ENCODE data around the gene TMEM37. TPM values are rescaled to one million over a fixed set of nuclear protein-coding genes. Genes with fewer than 3 reads are reported as not detected.

Gene TMEM37
- total RNA-seq, 1 experiment from 2014 or later = not detected

DNA sequence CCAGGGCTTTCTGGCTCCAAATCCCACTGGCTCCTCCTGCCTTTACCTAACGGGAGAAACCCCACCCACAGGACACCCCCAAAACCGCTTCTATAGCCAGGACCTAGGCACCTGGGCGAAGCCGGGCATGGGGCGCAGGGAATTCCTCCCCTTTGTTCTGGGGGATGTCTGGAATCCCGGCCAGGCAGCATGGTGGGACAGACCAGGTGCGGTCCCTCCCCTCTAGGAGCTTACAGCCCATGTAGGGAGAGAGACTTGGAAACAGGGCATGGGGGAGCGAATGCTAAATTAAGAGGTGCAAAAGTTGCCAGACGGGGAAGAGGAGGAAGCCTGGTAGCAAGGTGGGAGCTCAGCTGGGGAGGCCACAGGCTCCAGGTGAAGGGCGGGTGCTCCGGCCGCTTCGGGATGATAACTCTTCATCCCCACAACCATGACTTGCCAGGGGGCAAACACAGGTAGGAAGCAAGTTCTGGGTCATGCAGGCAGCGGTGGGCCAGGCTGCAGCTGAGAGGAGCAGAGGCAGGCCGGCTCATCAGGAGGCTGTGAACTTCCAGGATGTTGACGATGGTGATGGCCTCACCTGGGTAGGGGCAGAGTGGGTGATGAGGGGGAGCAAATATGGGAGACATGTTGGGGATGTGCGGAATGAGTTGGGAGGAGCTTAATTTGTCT is 1.3 kb downstream of the TMEM37 start:
- no peak overlapping the region for H3K4me3 ChIP-seq
- DNase-seq (ENCODE audit: low read depth in 1 of 2, low spot score in 2 of 2) = no peak

DNA sequence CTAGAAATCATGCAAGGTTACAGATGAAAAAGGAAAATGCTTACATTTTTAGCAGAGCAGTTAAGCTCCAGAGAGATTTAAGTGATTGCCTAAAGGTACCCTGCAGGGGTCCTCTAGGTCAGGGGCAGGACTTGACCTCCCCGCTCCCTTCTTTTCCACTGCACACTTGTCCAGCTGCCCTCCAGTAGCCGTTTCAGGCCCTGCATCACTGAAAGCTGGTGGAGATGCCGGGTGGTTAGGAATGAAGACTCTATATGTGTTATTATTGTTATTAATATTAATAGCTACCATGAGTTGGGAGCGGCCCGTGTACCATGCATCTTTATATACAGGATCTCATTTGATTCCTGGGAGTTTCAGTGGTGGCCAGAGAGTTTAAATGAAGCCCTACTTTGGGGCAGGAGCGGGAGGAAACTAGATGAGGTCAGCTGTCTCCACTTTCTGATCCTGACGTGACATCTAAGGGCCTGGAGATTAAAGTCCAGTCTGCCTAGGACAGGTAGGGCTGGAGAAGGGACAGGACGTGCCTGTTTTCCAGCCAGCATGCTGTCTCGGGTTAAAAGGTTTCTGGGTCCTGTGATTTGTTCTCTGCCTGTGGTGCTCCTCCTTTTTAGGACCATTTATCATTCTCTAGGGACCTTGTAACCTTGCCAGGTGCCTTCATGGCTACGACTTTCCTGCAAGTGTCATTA is 2.1 kb downstream of the TMEM37 start:
- H3K36me3 ChIP-seq = no peaks in the 10 kb centered on the region
- peaks cover 14% of the 10 kb centered on the region for H3K4me1 ChIP-seq (replicated peaks)
- DNase-seq (ENCODE audit: low read depth in 1 of 2, low spot score in 2 of 2) = no peak
- H3K9me3 ChIP-seq (replicated peaks) = 0 out of 2 replicates have a peak, but pooled peaks cover 4% of the 10 kb centered on the region
- H3K27ac ChIP-seq = no peak overlapping the region
- peaks cover 4% of the 10 kb centered on the region; the same call in 1 of the 2 replicates for H3K27me3 ChIP-seq (replicated peaks)
- H3K4me3 ChIP-seq = no peak overlapping the region

More for the DNA sequence above, 1.3 kb downstream of the TMEM37 start:
- no peaks in the 10 kb centered on the region for H3K36me3 ChIP-seq
- H3K9me3 ChIP-seq (replicated peaks) = 0 out of 2 replicates have a peak, but pooled peaks cover 4% of the 10 kb centered on the region
- H3K27ac ChIP-seq = no peak overlapping the region
- H3K27me3 ChIP-seq (replicated peaks) = peaks cover 4% of the 10 kb centered on the region; the same call in 1 of the 2 replicates
- H3K4me1 ChIP-seq (replicated peaks) = peaks cover 14% of the 10 kb centered on the region

DNA sequence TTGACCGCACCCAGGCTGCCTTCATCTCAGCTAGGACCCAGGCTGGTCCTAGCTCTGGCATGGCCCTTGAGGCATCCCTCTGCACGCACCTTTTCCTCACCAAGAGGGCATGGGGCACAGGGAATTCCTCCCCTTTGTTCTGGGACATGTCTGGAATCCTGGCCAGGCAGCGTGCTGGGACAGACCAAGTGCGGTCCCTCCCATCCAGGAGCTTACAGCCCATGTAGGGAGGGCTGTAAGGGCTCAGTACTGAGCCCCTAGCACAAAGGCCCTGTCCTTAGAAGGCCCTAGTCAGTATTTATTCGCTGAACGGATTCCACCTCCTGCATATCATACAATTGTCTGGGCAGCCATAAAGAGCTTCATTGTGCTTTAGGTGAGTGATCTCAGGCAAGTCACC is 3.0 kb downstream of the TMEM37 start:
- Histone ChIP-seq H3K4me3 (no peak overlapping the region), H3K9me3 (replicated peaks) (0 out of 2 replicates have a peak, but pooled peaks cover 4% of the 10 kb centered on the region), H3K27me3 (replicated peaks) (peaks cover 4% of the 10 kb centered on the region; the same call in 1 of the 2 replicates), H3K4me1 (replicated peaks) (peaks cover 14% of the 10 kb centered on the region), H3K36me3 (no peaks in the 10 kb centered on the region), H3K27ac (no peak overlapping the region)
- no peak for DNase-seq (ENCODE audit: low read depth in 1 of 2, low spot score in 2 of 2)

DNA sequence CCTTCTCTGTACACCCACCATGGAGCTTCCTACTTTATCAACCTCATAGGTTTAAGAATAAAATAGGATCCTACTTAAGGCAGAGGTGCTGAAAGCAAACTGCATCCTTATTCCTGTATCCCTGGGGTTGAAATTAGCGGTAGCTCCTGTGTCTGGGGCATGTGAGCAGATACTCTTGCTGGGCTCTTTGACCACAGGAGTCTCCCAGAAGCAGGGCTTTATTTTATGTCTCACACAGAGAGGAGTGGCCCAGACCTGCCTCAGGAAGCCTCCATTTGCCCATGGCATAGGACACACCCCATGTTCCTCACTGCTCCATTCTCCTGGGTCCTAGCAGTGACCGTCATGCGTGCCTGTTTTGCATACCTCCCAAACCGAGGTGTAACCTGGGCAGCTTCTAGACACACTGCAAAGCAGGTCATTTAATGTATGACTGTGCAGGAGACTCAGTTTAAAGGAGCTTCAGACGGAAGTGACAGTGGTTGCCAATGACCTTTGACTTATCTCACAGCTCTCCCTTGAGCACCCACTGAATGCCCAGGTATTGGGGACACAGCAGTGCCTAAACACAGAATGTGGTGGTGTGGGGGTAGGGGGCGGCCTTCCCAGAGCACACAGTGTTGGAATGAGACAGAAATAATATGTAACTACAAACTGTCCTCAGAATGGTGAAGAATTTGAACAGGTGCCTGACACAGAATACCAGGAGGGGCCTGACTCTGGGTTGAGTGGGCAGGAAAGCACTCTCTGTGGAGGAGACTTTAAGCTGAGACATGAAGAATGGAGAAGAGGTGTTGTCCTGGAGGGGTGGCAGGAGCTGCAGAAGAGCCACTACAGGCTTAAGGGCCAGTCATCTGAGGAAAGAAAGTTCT is 3.7 kb downstream of the TMEM37 start:
- DNase-seq (ENCODE audit: low read depth in 1 of 2, low spot score in 2 of 2) = no peak
- Histone ChIP-seq H3K9me3 (replicated peaks) (0 out of 2 replicates have a peak, but pooled peaks cover 4% of the 10 kb centered on the region), H3K36me3 (no peaks in the 10 kb centered on the region), H3K4me3 (no peak overlapping the region), H3K4me1 (replicated peaks) (peaks cover 14% of the 10 kb centered on the region), H3K27ac (no peak overlapping the region), H3K27me3 (replicated peaks) (peaks cover 4% of the 10 kb centered on the region; the same call in 1 of the 2 replicates)

DNA sequence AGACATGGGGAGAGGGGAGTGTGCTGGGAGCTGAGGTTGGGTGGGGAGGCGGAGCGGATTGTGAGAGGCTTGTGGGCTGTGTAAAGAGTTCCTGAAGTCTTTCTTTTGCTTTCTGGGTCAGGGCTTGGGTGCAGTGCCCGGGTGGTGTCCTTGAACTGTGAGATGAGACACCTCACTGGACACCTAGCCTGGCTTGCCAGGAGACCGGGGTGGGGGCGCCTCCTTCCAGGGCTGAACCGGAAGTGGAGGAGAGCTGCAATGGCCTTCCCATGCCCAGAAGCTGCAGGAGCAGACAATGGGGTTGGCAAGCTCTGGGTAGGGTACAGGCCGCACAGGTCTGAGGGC is 4.3 kb downstream of the TMEM37 start:
- DNase-seq (ENCODE audit: low read depth in 1 of 2, low spot score in 2 of 2) = no peak
- H3K4me1 ChIP-seq (replicated peaks) = peaks cover 14% of the 10 kb centered on the region
- no peaks in the 10 kb centered on the region for H3K36me3 ChIP-seq
- no peak overlapping the region for H3K4me3 ChIP-seq
- no peak overlapping the region for H3K27ac ChIP-seq
- H3K27me3 ChIP-seq (replicated peaks) = peaks cover 4% of the 10 kb centered on the region; the same call in 1 of the 2 replicates
- 0 out of 2 replicates have a peak, but pooled peaks cover 4% of the 10 kb centered on the region for H3K9me3 ChIP-seq (replicated peaks)

DNA sequence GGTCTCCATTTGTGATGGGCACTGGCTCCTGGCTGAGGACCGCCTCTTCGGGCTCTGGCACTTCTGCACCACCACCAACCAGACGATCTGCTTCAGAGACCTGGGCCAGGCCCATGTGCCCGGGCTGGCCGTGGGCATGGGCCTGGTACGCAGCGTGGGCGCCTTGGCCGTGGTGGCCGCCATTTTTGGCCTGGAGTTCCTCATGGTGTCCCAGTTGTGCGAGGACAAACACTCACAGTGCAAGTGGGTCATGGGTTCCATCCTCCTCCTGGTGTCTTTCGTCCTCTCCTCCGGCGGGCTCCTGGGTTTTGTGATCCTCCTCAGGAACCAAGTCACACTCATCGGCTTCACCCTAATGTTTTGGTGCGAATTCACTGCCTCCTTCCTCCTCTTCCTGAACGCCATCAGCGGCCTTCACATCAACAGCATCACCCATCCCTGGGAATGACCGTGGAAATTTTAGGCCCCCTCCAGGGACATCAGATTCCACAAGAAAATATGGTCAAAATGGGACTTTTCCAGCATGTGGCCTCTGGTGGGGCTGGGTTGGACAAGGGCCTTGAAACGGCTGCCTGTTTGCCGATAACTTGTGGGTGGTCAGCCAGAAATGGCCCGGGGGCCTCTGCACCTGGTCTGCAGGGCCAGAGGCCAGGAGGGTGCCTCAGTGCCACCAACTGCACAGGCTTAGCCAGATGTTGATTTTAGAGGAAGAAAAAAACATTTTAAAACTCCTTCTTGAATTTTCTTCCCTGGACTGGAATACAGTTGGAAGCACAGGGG is 5.5 kb downstream of the TMEM37 start:
- no peak overlapping the region for H3K27ac ChIP-seq
- H3K4me3 ChIP-seq = no peak overlapping the region
- H3K27me3 ChIP-seq (replicated peaks) = no peaks in the 10 kb centered on the region; the same call in 1 of the 2 replicates
- peaks cover 5% of the 10 kb centered on the region for H3K4me1 ChIP-seq (replicated peaks)
- no peaks in the 10 kb centered on the region for H3K9me3 ChIP-seq (replicated peaks)
- H3K36me3 ChIP-seq = no peaks in the 10 kb centered on the region
- DNase-seq (ENCODE audit: low read depth in 1 of 2, low spot score in 2 of 2) = no peak

DNA sequence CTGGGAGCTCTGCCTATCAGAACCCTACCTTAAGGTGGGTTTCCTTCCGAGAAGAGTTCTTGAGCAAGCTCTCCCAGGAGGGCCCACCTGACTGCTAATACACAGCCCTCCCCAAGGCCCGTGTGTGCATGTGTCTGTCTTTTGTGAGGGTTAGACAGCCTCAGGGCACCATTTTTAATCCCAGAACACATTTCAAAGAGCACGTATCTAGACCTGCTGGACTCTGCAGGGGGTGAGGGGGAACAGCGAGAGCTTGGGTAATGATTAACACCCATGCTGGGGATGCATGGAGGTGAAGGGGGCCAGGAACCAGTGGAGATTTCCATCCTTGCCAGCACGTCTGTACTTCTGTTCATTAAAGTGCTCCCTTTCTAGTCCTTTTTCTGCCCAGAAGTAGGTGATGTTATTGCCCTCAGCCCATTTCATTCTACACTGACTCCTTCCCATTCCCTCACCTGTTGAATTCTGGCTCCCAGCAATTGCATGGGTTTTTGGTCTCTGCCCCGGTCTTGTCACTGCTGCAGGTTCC is 6.5 kb downstream of the TMEM37 start:
- H3K27me3 ChIP-seq (replicated peaks) = no peaks in the 10 kb centered on the region; the same call in 1 of the 2 replicates
- no peaks in the 10 kb centered on the region for H3K4me1 ChIP-seq (replicated peaks)
- H3K4me3 ChIP-seq = no peak overlapping the region
- no peak for DNase-seq (ENCODE audit: low read depth in 1 of 2, low spot score in 2 of 2)
- H3K36me3 ChIP-seq = no peaks in the 10 kb centered on the region
- H3K27ac ChIP-seq = no peak overlapping the region
- no peaks in the 10 kb centered on the region for H3K9me3 ChIP-seq (replicated peaks)

DNA sequence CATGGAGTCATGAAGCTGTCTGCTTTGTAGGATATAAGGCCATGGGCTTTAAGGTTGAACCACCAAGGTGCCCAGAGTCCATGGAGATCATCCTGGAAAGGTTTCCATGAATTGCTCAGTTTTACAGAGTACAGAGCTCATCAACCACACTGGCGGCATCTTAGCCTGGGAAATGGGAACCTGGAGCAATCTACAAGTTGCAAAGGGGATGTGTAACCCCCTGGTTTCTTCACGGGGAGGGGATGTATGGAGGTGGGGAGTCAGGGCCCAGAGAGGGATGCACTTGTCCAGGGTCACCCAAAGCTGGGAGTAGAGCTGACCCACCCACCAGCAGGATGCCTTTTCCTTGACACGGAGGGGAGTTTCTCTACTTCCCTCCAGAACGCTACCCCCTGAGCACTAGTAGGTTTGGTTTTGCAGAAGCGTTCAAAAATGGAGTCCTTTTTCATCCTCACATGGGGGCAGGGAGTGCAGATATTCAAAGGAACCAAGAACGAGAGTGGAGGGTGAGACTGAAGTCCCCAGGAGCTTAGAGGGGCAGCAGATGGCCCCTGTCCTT is 7.2 kb downstream of the TMEM37 start:
- H3K27me3 ChIP-seq (replicated peaks) = no peaks in the 10 kb centered on the region
- H3K27ac ChIP-seq = no peak overlapping the region
- no peaks in the 10 kb centered on the region for H3K9me3 ChIP-seq (replicated peaks)
- H3K36me3 ChIP-seq = no peaks in the 10 kb centered on the region
- H3K4me3 ChIP-seq = no peak overlapping the region
- H3K4me1 ChIP-seq (replicated peaks) = no peaks in the 10 kb centered on the region
- DNase-seq (ENCODE audit: low read depth in 1 of 2, low spot score in 2 of 2) = no peak

DNA sequence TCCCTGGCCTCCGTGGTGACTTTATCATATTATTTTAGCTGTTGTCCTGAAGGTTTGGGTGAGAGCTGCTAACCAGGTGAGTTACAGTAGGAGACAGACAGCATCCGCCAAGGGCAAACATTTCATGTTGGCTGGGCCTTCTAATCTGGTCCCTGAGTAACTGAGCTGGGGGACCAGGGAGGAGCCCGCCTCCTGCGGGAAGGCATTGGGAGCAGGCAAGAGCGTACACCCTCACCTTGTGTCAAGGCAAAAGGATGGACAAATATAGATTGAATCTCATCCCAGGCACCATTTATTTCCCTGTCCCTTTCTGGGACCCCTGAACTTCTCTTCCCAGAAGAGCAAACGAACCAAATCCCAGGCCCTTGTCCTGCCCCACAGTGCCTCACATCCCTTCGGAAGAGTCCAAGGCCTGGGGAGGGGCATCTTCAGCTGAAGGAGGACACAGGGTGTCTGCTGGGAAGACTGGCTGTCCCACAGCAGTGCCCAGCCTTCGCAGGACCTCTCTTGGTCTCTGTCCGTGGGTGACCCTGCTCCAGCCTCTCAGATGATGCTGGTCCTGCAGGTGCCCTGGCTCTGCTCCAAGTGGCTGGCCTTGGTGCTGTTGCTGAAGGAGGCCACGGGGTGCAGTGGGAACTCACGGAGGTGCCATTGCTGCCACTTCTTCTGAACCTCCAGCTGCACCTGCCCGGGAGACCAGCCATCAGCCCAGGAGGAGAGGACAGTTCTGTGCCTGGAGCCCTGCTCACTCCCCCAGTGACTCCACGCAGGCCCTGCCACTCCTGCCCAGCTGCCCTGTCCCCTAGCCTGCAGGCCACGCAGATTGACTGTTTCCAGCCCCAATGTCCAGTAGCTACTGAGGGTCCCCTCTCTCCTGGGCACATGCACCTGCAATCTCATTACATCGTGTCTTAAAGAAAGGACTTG is 8.2 kb downstream of the TMEM37 start:
- DNase-seq (ENCODE audit: low read depth in 1 of 2, low spot score in 2 of 2) = no peak
- no peaks in the 10 kb centered on the region for H3K36me3 ChIP-seq
- H3K4me1 ChIP-seq (replicated peaks) = no peaks in the 10 kb centered on the region
- no peak overlapping the region for H3K27ac ChIP-seq
- H3K4me3 ChIP-seq = no peak overlapping the region
- H3K27me3 ChIP-seq (replicated peaks) = no peaks in the 10 kb centered on the region
- H3K9me3 ChIP-seq (replicated peaks) = no peaks in the 10 kb centered on the region

DNA sequence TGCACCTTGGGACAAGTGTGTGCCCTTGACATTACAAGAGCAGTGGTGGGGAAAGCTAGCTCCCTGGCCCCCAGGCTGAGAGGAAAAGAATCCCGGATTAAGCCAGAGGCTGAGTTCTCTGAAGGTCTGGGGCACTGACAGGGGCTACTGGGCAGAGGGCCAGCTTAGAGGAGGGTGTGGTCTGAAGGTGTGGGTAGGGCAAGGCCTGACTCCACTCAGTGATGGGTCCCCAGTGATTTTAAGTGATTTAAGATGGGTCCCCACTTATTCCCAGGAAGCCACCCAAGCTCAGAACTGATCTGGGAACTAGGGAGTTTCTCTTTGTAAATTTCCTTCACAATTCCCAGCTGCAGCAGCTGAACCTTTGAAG is 8.8 kb downstream of the TMEM37 start:
- Histone ChIP-seq H3K27me3 (replicated peaks) (no peaks in the 10 kb centered on the region), H3K36me3 (no peaks in the 10 kb centered on the region), H3K4me1 (replicated peaks) (no peaks in the 10 kb centered on the region), H3K9me3 (replicated peaks) (no peaks in the 10 kb centered on the region), H3K27ac (no peak overlapping the region), H3K4me3 (no peak overlapping the region)
- no peak for DNase-seq (ENCODE audit: low read depth in 1 of 2, low spot score in 2 of 2)

DNA sequence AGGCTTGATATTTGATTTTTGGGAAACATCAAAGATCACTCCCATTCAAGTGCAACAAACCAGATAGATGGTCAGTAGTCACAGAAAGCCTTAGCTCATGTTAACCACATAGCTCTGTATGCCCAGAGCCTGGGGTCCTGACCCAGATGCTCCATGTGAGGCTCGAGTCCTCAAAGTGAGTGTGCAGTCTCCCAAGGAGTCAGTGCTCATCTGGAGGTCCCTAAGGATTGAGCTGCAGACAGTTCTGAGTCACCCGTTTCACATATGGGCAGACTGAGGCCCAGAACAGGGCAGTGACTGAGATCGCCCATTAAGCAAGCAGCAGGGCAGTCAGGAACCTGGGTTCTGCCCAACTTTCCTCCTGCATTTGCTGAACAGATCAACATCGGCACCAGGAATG is 9.2 kb downstream of the TMEM37 start:
- Histone ChIP-seq H3K27ac (no peak overlapping the region), H3K27me3 (replicated peaks) (no peaks in the 10 kb centered on the region; the same call in 1 of the 2 replicates), H3K4me3 (no peak overlapping the region), H3K36me3 (no peaks in the 10 kb centered on the region), H3K9me3 (replicated peaks) (no peaks in the 10 kb centered on the region), H3K4me1 (replicated peaks) (no peaks in the 10 kb centered on the region)
- no peak for DNase-seq (ENCODE audit: low read depth in 1 of 2, low spot score in 2 of 2)

Data from SJSA1 (cell line).